Parathyroid adenoma (tissue), 2 donors: Measurements from ENCODE around the gene KRTAP12-3.
"Not testable (repeated sequence)": the region's sequence is repeated elsewhere in the genome, so short reads cannot be mapped to it uniquely, and the experiment has no call there.

Source experiments
- H2AFZ ChIP-seq: fragments of 300-600 bp; sonication (generic); one replicate; pipeline ENCODE4 v1.7.0; 2017; ENCODE audit warnings: antibody characterized with exemption, mild to moderate bottlenecking
- H3K27ac ChIP-seq: fragments of 300-600 bp; sonication (generic); one replicate; pipeline ENCODE4 v1.7.0; 2017
- H3K27me3 ChIP-seq: fragments of 300-600 bp; sonication (generic); one replicate; pipeline ENCODE4 v1.7.0; 2017; ENCODE audit warnings: low read length; ENCODE audit not compliant: control insufficient read depth, insufficient read depth
- H3K36me3 ChIP-seq: fragments of 300-600 bp; sonication (generic); one replicate; pipeline ENCODE4 v1.7.0; 2017; ENCODE audit warnings: low read length; ENCODE audit not compliant: control insufficient read depth, insufficient read depth
- H3K4me1 ChIP-seq: fragments of 300-600 bp; sonication (generic); one replicate; pipeline ENCODE4 v1.7.0; 2017; ENCODE audit warnings: control low read depth
- H3K4me2 ChIP-seq: fragments of 300-600 bp; sonication (generic); one replicate; pipeline ENCODE4 v1.7.0; 2017; ENCODE audit warnings: low read length
- H3K4me3 ChIP-seq: fragments of 300-600 bp; sonication (generic); one replicate; pipeline ENCODE4 v1.7.0; 2017; ENCODE audit warnings: low read depth, low read length
- H3K79me2 ChIP-seq: fragments of 300-600 bp; sonication (generic); one replicate; pipeline ENCODE4 v1.7.0; 2017; ENCODE audit warnings: control low read depth
- H3K9ac ChIP-seq: fragments of 300-600 bp; sonication (generic); one replicate; pipeline ENCODE4 v1.7.0; 2017; ENCODE audit warnings: mild to moderate bottlenecking
- H3K9me3 ChIP-seq: fragments of 300-600 bp; sonication (generic); one replicate; pipeline ENCODE4 v1.7.0; 2017; ENCODE audit warnings: low read length; ENCODE audit not compliant: control insufficient read depth
- CTCF ChIP-seq: fragments of 300-600 bp; sonication (generic); IDR thresholded peaks from one replicate; pipeline ENCODE4 v1.7.0; 2017; ENCODE audit warnings: antibody characterized with exemption, mild to moderate bottlenecking
- donor health status: primary hyperparathyroidism.

The KRTAP12-3 gene

GRCh38 chr21:44656868-44657267 is 864 bp upstream of the KRTAP12-3 start:
- H3K9ac ChIP-seq = no peak overlapping the region
- no peaks in the 10 kb centered on the region for H3K9me3 ChIP-seq
- H2AFZ ChIP-seq = no peak overlapping the region
- no peak overlapping the region for H3K27ac ChIP-seq
- H3K27me3 ChIP-seq = no peaks in the 10 kb centered on the region
- TF ChIP-seq CTCF = no peak
- no peak overlapping the region for H3K4me3 ChIP-seq
- no peaks in the 10 kb centered on the region for H3K79me2 ChIP-seq
- H3K4me1 ChIP-seq = no peaks in the 10 kb centered on the region
- no peak overlapping the region for H3K4me2 ChIP-seq
- H3K36me3 ChIP-seq = no peaks in the 10 kb centered on the region

DNA sequence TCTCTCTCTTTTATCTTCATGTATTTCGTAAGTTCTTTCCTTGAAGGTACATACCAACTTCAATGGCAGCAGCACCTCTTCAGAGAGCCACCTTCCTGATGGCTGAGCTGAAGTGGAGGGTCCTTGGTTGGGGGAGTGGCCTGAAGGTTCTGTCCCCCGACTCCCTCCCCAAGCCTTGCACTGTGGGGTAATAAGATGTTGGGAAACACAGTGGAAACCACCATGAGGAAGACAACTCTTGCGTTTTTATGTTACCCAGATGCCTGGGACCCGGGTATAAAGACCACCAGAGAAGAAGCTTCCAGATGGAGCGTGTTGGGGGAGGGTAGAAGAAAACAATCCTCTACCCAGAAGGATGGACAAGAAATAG is 794 bp downstream of the KRTAP12-3 start:
- Histone ChIP-seq H3K27ac (no peak overlapping the region), H3K4me3 (no peak overlapping the region), H2AFZ (no peak overlapping the region), H3K9me3 (no peaks in the 10 kb centered on the region), H3K4me1 (no peaks in the 10 kb centered on the region), H3K4me2 (no peak overlapping the region), H3K36me3 (no peaks in the 10 kb centered on the region), H3K9ac (no peak overlapping the region), H3K27me3 (no peaks in the 10 kb centered on the region), H3K79me2 (no peaks in the 10 kb centered on the region)
- no peak for TF ChIP-seq CTCF

DNA sequence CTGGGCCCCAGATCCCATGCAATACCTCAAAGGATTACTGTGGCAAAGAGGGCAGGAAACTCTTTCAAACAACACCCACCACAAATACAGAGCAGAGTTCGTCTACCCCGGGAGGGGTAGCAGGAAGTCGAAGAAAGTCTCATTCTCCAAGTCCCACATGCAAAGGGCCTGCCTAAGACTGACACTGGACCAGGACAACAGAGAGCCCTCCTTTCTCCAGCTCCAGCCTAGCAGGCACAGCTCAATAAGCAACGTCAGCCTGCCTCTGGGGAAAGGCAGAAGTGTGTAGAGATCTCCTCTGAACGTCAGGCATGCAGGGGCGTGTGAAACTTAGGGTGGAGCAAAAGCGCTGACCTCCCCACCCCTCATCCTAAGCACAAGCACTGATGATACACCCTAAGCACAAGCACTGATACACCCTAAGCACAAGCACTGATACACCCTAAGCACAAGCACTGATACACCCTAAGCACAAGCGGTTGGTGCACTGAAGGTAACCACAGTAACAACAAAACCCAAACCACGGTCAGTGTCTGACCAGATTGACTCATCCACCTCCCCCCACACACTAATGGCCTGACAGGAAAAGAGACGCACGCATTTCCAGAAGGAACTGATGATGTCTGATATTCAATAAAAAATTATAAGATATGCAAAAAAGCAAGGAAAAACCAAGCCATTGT is 1.3 kb downstream of the KRTAP12-3 start:
- Histone ChIP-seq H3K79me2 (no peaks in the 10 kb centered on the region), H3K27ac (no peak overlapping the region), H3K4me2 (no peak overlapping the region), H3K4me3 (no peak overlapping the region), H3K4me1 (no peaks in the 10 kb centered on the region), H3K9me3 (no peaks in the 10 kb centered on the region), H2AFZ (no peak overlapping the region), H3K9ac (no peak overlapping the region), H3K27me3 (no peaks in the 10 kb centered on the region), H3K36me3 (no peaks in the 10 kb centered on the region)
- no peak for TF ChIP-seq CTCF

DNA sequence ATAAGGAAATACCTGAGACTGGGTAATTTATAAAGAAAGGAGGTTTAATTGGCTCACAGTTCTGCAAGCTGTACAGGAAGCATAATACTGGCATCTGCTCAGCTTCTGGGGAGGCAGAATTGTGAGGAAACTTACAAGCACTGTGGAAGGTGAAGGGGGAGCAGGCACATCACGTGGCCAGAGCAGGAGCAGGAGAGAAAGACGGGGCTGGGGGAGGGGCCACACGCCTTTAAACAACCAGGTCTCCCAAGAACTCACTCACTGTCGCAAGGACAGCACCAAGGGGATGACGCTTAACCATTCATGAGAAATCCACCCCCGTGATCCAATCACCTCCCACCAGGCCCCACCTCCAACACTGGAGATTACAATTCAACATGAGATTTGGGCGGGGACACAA is 3.8 kb downstream of the KRTAP12-3 start:
- not testable (repeated sequence) for H2AFZ ChIP-seq, H3K4me3 ChIP-seq, H3K4me2 ChIP-seq, H3K9ac ChIP-seq, H3K4me1 ChIP-seq, H3K79me2 ChIP-seq, H3K9me3 ChIP-seq, H3K27me3 ChIP-seq, H3K36me3 ChIP-seq, H3K27ac ChIP-seq

DNA sequence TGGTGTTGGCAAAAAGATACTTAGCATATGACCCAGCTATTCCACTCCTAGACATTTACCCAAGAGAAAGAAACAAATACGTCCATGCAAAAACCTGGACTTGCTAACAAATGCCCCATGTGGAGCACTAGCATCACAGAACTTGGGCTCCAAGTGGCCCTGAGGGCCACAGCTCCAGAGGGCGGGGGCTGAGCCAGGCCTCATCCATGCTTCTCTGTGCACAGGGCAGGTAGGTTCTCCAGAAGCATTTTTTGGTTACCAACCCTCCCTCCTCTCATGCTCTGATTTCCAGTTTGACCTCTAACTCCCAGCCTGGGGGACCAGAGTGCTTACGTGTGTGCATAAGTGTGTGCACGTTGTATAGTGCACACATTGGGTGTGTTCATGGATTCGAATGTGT is 7.0 kb downstream of the KRTAP12-3 start:
- Histone ChIP-seq H3K27me3 (no peaks in the 10 kb centered on the region), H3K9ac (no peak overlapping the region), H3K4me2 (no peak overlapping the region), H3K4me3 (no peak overlapping the region), H3K9me3 (no peaks in the 10 kb centered on the region), H3K27ac (no peak overlapping the region), H3K36me3 (no peaks in the 10 kb centered on the region), H3K79me2 (no peaks in the 10 kb centered on the region), H3K4me1 (no peaks in the 10 kb centered on the region), H2AFZ (no peak overlapping the region)
- no peak for TF ChIP-seq CTCF
